ENCODE data around the gene ZMAT2. TPM values are rescaled to one million over a fixed set of nuclear protein-coding genes. Genes with fewer than 3 reads are reported as not detected.

The ZMAT2 gene
- total and polyA plus RNA-seq, 10 of the 15 experiments (the other 5 are each of a cell fraction or from before 2014, with no cell fraction given): 28.1 to 102 (median 42.9) TPM

DNA sequence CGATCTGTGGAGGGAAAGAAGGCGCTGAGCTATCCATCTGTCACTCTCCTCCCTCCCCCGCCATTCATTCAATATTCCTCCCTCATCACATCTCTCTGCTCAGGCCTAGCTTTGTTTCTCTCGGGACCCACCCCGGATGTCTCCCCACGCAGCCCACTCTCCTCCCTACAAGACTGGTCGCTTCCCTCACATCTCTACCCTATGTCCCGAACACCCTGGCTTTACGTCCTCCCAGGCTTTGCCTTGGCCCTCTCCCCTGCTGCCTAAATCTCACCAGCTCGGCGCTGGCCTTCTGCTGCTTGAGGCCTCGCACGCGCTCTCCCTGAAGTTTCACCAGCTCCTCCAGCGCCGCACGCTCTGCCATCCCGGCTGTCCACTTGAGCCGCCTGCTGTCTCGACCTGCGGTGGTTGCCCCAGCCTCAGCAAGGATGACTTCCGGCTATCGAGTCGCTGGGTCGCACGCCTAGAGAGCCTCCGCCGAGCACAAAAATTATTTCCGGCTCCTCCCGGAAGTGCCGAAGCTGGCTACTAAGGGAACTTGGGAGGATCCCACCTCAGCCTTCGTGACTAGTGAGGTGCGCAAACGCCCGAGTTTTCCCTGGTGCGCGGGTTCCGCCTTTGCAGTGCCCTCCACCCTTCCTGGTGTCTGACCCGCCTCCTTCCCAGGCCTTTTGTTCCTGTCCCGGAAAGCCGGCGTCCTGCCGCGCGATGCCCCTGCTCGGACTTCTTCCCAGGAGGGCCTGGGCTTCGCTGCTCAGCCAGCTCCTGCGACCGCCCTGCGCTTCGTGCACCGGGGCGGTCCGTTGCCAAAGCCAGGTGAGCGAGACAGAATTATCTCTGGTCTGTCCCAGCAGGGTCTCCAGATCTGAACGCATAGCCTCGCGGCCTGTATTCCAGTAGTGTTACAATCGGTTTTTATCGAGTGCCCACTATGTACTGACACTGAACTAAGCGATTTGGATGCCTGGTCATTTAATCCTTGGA, 9.0 kb upstream of the ZMAT2 start, which contains the start of the genes HARS1 and HARS2 (continued):
- TF ChIP-seq BMI1 (IDR thresholded peaks at IDR 0.05; ENCODE audit: borderline replicate concordance): no peak
- TF ChIP-seq ZSCAN29 (IDR thresholded peaks at IDR 0.05): no peak
- peak; percentile 96 for TF ChIP-seq PML (IDR thresholded peaks at IDR 0.05; ENCODE audit: low read length)
- TF ChIP-seq MLLT1 (IDR thresholded peaks at IDR 0.05): peak; percentile 72
- TF ChIP-seq SREBF2 (IDR thresholded peaks at IDR 0.05; ENCODE audit: low read length): peak; percentile 43; the same call in 1 of the 2 replicates
- TF ChIP-seq, protein P1, sequence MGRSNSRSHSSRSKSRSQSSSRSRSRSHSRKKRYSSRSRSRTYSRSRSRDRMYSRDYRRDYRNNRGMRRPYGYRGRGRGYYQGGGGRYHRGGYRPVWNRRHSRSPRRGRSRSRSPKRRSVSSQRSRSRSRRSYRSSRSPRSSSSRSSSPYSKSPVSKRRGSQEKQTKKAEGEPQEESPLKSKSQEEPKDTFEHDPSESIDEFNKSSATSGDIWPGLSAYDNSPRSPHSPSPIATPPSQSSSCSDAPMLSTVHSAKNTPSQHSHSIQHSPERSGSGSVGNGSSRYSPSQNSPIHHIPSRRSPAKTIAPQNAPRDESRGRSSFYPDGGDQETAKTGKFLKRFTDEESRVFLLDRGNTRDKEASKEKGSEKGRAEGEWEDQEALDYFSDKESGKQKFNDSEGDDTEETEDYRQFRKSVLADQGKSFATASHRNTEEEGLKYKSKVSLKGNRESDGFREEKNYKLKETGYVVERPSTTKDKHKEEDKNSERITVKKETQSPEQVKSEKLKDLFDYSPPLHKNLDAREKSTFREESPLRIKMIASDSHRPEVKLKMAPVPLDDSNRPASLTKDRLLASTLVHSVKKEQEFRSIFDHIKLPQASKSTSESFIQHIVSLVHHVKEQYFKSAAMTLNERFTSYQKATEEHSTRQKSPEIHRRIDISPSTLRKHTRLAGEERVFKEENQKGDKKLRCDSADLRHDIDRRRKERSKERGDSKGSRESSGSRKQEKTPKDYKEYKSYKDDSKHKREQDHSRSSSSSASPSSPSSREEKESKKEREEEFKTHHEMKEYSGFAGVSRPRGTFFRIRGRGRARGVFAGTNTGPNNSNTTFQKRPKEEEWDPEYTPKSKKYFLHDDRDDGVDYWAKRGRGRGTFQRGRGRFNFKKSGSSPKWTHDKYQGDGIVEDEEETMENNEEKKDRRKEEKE (IDR thresholded peaks at IDR 0.05): no peak
- TF ChIP-seq SMARCA5 (IDR thresholded peaks at IDR 0.05): peak; percentile 65; the same call in 1 of the 2 replicates
- TF ChIP-seq TCF3 (IDR thresholded peaks at IDR 0.05; ENCODE audit: borderline replicate concordance, insufficient read depth, low read depth, low read length): no peak
- peak; percentile 92 for TF ChIP-seq SMAD5 (IDR thresholded peaks at IDR 0.05; ENCODE audit: low read depth)
- TF ChIP-seq ZBTB40 (IDR thresholded peaks at IDR 0.05; ENCODE audit: borderline replicate concordance): peak; percentile 96
- TF ChIP-seq, protein P2, sequence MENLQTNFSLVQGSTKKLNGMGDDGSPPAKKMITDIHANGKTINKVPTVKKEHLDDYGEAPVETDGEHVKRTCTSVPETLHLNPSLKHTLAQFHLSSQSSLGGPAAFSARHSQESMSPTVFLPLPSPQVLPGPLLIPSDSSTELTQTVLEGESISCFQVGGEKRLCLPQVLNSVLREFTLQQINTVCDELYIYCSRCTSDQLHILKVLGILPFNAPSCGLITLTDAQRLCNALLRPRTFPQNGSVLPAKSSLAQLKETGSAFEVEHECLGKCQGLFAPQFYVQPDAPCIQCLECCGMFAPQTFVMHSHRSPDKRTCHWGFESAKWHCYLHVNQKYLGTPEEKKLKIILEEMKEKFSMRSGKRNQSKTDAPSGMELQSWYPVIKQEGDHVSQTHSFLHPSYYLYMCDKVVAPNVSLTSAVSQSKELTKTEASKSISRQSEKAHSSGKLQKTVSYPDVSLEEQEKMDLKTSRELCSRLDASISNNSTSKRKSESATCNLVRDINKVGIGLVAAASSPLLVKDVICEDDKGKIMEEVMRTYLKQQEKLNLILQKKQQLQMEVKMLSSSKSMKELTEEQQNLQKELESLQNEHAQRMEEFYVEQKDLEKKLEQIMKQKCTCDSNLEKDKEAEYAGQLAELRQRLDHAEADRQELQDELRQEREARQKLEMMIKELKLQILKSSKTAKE (IDR thresholded peaks at IDR 0.05; ENCODE audit: low read depth, poor library complexity, severe bottlenecking): no peak
- TF ChIP-seq RELB (IDR thresholded peaks at IDR 0.05; ENCODE audit: low read depth): peak; percentile 82
- TF ChIP-seq HDGF (IDR thresholded peaks at IDR 0.05): no peak; the same call in 1 of the 2 replicates
- peak; percentile 70; the same call in 1 of the 2 replicates for TF ChIP-seq MXI1 (IDR thresholded peaks at IDR 0.05; ENCODE audit: low read depth, low read length)
